ACC112 (cell line): ENCODE measurements around the gene CDK18.

Experiments used
- H2AFZ ChIP-seq: fragments of 200-600 bp; sonication (generic); one replicate; pipeline ENCODE4 v1.6.0; 2017; ENCODE audit warnings: antibody characterized with exemption, low read length; ENCODE audit not compliant: unreplicated experiment
- H3K27ac ChIP-seq: fragments of 200-600 bp; sonication (generic); 2 replicates; pipeline ENCODE4 v1.5.1; 2014; ENCODE audit warnings: low read depth, mild to moderate bottlenecking, antibody characterized with exemption, low read length, moderate library complexity
- H3K27me3 ChIP-seq: fragments of 200-600 bp; sonication (generic); 2 replicates; pipeline ENCODE4 v1.6.1; 2014; ENCODE audit warnings: mild to moderate bottlenecking, antibody characterized with exemption, low read length, moderate library complexity, mixed read lengths; ENCODE audit not compliant: insufficient read depth
- H3K36me3 ChIP-seq: fragments of 200-600 bp; sonication (generic); 2 replicates; pipeline ENCODE4 v1.6.1; 2016; ENCODE audit warnings: mild to moderate bottlenecking, antibody characterized with exemption, low read length, moderate library complexity, mixed read lengths; ENCODE audit not compliant: insufficient read depth
- H3K4me1 ChIP-seq: fragments of 200-600 bp; sonication (generic); one replicate; pipeline ENCODE4 v1.6.1; 2016; ENCODE audit warnings: low read length, mixed read lengths; ENCODE audit not compliant: insufficient read depth, unreplicated experiment, control insufficient read depth
- H3K4me3 ChIP-seq: fragments of 200-600 bp; sonication (generic); 2 replicates; pipeline ENCODE4 v1.5.1; 2014; ENCODE audit warnings: mild to moderate bottlenecking, low read depth, low read length
- H3K79me2 ChIP-seq: fragments of 200-600 bp; sonication (generic); one replicate; pipeline ENCODE4 v1.6.0; 2016; ENCODE audit warnings: low read length; ENCODE audit not compliant: control insufficient read depth, unreplicated experiment, insufficient read depth

CDK18 gene

DNA sequence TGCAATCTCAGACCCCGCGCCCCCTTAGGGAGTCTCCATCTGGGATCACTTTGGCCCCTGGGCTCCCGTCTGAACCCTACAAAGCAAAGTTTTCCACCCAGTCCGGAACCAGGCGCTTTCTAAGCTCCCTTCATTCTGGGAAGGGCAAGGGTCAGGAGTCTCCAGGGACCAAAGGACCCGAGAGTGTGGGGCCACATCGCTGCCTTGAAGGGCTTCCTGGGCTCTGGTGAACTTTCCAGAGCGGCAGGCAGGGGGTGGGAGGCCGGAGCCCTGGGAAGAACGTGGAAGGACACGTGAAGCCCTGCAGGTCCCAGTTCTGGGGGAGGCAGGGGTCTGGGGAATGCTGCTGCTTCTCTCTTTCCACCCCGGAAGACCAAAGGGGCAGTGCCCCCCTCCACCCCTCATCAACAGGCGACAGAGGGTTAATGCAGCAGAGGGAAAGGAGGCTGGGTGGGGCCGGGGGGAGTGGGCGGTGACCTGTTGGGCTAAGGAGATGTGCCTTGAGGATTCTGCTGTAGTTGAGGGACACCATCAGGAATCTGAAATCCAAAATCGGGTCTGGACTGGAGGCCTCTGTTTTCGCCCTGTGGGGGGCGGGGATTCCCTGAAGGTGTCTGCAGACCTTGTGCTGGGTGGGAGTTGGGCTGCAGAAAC lies 734 bp downstream of the CDK18 start:
- no peaks in the 10 kb centered on the region for H3K79me2 ChIP-seq
- H3K27ac ChIP-seq: no peak overlapping the region
- peak overlapping the region; percentile 93 for H2AFZ ChIP-seq
- H3K4me3 ChIP-seq: peak overlapping the region; percentile 84
- H3K27me3 ChIP-seq: no peaks in the 10 kb centered on the region
- peaks cover 10% of the 10 kb centered on the region for H3K4me1 ChIP-seq
- H3K36me3 ChIP-seq: no peaks in the 10 kb centered on the region

DNA sequence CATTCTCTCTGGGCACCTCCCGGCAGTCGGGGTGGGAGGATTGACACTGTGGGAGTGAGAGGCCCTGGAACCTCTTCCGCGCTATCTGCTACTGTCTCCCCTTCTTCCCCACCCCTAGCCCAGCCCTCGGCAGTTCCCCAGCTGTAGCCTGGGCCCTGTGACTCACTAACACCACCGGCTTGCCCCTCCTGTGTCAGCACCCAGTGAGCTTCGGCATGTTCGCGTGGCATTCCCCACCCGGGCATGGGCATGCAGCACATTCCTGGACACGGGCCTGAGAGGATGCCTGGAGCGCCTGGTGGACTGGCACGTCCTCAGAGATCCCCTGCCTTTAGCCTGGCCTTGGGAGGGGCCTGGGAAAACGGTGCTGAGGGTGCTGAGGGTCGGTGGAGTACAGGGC lies 1.3 kb downstream of the CDK18 start:
- Histone ChIP-seq H3K4me1 (peaks cover 6% of the 10 kb centered on the region), H3K36me3 (no peaks in the 10 kb centered on the region), H3K4me3 (peak overlapping the region; percentile 84)

DNA sequence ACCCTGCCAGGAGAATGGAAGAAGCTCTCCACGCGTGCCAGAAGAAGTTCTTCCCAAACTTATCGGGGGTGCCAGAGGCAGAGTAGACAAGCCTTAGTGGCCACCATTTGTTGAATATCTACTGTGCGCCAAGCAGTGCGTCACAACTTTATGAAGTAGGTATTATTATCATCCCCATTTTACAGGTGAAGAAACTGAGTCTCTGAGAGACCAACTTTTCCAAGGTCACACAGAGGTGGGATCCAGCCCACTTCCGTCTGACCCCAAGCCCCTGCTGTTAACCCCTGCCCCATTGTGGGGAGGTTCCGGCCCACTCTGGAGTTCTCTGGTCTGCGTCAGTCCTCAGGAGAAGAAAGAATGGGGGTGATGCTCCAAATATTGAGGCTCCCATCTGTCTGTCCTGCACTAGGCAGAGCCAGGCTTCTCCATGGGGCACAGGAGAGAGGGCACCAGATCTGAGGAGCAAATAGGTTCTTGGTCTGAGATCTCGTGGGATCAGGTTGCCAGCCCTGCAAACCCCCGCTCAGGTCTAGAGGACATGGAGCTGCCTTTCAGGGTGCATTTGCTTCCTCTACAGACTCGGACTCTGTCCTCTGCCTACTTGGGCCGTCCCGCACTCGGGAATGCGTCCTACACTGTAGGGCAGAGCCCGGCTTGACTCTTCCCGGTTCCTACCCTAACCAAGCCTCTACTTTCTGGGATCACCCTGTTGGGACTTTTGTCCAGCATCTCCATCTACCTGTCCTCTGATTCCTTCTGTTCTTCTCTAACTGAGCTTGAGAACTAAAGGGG lies 2.1 kb downstream of the CDK18 start:
- no peak overlapping the region for H3K4me3 ChIP-seq
- no peaks in the 10 kb centered on the region for H3K36me3 ChIP-seq
- no peaks in the 10 kb centered on the region for H3K27me3 ChIP-seq
- no peak overlapping the region for H3K27ac ChIP-seq
- no peak overlapping the region for H2AFZ ChIP-seq
- no peaks in the 10 kb centered on the region for H3K79me2 ChIP-seq
- H3K4me1 ChIP-seq: peaks cover 6% of the 10 kb centered on the region

More for the DNA sequence above, 1.3 kb downstream of the CDK18 start:
- H2AFZ ChIP-seq: no peak overlapping the region
- H3K79me2 ChIP-seq: no peaks in the 10 kb centered on the region
- no peaks in the 10 kb centered on the region for H3K27me3 ChIP-seq
- no peak overlapping the region for H3K27ac ChIP-seq

DNA sequence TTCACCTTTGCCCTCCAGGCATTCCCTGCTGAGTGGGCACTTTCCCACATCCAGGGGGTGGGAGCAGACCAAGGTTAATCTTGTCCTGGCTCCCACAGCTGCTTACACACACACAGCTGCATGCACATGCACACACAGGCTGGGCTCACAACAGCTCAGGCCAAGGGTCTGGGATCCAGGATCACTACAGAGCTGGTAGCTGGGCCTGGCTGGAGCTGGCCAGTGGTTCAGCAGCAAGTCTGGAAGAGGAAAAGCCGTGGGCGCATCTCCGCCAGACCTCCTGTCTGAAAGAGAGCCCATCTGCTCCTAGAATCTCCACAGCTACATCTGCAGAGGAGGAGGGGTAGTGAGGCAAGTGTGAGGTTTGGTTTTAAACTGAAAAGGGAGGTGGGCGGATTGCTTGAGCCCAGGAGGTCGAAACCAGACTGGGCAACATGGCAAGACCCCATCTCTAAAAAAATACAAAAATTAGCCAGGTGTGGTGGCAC lies 3.8 kb downstream of the CDK18 start:
- Histone ChIP-seq H3K27me3 (no peaks in the 10 kb centered on the region), H3K27ac (no peak overlapping the region), H3K79me2 (no peaks in the 10 kb centered on the region), H3K4me1 (peaks cover 6% of the 10 kb centered on the region), H2AFZ (no peak overlapping the region), H3K36me3 (no peaks in the 10 kb centered on the region), H3K4me3 (no peak overlapping the region)

DNA sequence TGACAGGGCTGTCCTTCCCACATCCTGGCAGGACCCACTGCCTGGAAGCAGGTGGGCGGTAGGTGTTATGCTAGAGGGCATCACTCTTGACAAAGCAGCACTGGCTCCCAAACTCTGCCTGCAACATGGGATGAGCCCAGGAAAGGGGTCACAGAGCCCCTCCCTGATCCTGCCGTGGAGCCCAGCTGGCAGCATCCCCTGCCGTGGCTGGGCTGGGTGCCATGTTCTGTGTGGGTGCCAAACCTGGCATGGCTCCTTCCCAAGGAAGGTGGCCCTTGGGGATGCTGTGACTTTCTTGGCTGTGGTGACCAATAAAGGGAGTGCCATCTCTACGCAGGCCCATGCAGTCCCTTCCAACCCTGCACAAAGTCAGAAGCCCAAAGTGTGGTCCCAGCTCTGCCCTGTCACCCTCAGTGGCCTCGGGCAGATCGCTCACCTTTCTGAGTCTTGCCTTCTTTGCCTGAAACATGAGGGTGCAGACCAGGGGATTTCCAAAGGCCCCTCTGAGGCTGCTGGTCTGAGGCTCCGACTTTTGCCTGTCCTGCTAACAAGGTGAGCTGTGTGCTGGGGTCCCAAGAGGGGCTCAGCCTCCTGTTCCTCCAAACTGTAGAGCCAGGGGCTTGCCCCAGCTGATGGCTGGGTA lies 6.0 kb downstream of the CDK18 start:
- peaks cover 6% of the 10 kb centered on the region for H3K4me1 ChIP-seq
- H3K36me3 ChIP-seq: no peaks in the 10 kb centered on the region
- H3K79me2 ChIP-seq: no peaks in the 10 kb centered on the region
- H3K4me3 ChIP-seq: no peak overlapping the region
- H3K27me3 ChIP-seq: no peaks in the 10 kb centered on the region
- H3K27ac ChIP-seq: no peak overlapping the region
- H2AFZ ChIP-seq: no peak overlapping the region

DNA sequence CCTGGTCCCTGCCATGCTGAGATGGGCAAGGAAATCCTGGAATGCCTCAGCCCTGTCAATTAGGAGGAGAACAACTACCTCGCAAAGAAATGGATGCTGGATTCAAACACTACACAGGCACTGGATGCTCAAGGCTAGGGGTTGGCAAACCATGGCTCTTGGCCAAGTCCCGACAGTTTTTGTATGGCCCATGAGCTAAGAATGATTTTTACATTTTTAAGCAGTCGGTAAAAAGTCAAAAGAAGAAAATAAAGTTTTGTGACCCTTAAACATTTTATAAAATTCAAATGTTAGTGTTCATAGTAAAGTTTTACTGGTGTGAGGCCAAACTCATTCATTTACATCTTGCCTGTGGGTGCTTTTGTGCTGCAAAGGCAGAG lies 6.5 kb downstream of the CDK18 start:
- no peak overlapping the region for H3K27ac ChIP-seq
- H3K79me2 ChIP-seq: no peaks in the 10 kb centered on the region
- no peaks in the 10 kb centered on the region for H3K36me3 ChIP-seq
- no peak overlapping the region for H2AFZ ChIP-seq
- no peaks in the 10 kb centered on the region for H3K27me3 ChIP-seq
- no peak overlapping the region for H3K4me3 ChIP-seq
- peaks cover 1% of the 10 kb centered on the region for H3K4me1 ChIP-seq

DNA sequence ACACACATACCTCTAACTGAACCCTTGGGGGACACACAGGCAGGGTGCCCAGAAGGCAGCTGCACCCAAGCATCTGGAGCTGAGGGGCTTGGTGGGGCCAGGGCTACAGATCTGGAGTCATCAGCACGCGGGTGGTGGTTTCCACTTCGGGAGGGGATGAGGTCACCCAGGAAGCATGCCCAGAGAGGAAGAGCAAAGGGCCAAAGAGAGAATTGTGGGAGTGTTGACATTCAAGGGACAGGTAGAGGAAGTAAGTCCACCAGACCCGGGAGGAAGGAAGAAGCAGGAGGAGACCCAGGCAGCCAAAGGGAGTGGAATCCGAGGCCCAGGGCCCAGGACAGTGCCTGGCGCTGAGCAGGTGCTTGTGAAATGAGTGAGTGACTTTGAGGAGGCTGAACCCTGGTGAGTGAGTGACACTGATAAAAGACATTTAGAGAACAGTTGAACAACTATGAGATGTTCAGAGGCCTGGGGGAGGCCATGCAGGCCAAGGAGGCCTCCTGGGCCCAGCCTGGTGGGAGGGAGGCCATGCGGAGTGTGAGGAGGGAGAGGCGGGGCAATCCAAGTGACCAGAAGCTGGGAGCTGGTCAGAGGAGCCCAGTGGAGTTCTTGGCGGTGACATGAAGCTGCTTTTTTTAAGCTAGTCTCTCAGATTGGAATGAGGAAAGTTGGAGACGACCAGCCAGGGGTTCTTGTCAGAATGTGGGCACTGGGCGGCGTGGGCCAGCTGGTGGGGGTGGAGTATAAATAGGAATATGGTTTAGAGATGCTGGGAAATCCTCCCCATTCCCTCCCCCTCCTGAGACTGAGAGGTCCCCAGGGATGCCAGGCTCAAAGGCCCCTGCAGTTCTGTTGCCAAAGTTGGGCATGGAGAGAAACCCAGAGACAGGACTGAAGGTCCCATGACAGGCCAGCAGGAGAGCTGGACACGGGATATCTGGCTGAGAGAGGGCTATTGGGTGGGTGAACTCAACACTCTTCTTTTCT lies 7.9 kb downstream of the CDK18 start:
- Histone ChIP-seq H3K36me3 (no peaks in the 10 kb centered on the region), H3K4me3 (no peak overlapping the region), H3K27ac (no peak overlapping the region), H3K27me3 (no peaks in the 10 kb centered on the region), H2AFZ (no peak overlapping the region), H3K79me2 (no peaks in the 10 kb centered on the region), H3K4me1 (no peaks in the 10 kb centered on the region)

DNA sequence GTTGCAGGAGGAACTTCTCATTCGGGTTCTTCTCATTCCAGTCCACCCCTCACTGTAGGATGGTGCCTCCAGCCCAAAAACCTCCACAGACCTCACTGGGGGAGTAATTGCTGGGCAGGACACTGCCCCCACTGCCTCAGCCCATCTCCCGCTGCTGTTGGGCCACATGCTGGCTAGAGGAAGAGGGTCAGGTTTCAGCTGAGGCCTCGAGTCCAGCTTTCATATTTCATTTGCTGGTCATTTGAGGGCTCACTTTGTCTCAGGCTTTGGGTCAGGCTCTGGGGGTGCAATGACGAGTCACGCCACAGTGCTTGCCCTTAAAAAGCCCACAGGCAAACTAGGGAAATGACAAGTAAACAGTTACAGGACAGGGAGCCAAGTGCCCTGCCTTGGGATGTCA lies 9.3 kb downstream of the CDK18 start:
- Histone ChIP-seq H2AFZ (no peak overlapping the region), H3K4me1 (no peaks in the 10 kb centered on the region), H3K27ac (no peak overlapping the region), H3K4me3 (no peak overlapping the region), H3K27me3 (no peaks in the 10 kb centered on the region), H3K79me2 (no peaks in the 10 kb centered on the region), H3K36me3 (no peaks in the 10 kb centered on the region)

DNA sequence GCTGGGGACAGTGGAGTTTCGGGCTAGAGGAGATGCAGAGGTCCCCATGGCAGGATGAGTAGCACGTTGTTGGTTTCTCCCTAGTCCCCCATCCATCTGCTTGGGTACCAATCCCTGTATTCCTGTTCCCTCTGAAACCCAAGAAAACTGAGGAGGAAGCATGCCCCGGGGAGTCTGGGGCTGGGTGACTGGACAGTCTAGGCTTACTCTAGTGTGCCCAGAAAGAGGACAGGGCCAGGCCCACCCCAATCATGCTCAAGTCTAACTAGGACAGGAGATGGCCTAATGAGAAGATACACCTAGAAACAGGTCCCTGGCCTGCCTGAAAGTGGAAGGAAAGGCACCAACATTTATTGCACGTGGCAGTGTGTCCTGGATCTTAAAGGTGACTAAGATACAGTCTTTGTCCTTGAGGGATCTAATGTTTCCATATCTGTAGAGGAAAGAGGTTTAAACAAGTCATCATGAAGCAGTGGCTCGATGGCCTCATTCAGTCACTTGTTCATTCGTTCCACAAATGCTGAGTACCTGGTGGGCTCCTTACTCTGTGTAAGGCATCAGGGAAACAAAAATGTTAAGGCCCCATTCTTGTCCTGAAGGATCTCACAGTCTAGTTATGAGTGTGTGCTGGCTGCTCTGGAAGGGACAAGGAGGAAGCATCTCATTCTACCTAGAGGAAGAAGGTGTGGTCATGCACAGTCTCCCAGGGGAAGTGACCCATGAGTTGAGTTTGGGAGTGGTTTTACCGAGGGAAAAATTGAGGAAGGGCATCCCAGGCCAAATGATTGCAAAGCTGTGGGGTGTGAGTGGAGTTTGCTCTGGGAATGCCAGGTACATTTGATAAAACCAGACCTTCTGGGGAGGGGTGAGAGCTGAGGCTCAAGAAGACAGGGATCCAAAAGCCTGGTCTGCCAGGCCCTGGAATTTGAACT lies 10.0 kb downstream of the CDK18 start:
- no peaks in the 10 kb centered on the region for H3K27me3 ChIP-seq
- H3K27ac ChIP-seq: no peak overlapping the region
- no peak overlapping the region for H3K4me3 ChIP-seq

More for the DNA sequence above, 10.0 kb downstream of the CDK18 start:
- H3K79me2 ChIP-seq: no peaks in the 10 kb centered on the region
- no peaks in the 10 kb centered on the region for H3K4me1 ChIP-seq
- H2AFZ ChIP-seq: no peak overlapping the region
- H3K36me3 ChIP-seq: no peaks in the 10 kb centered on the region
